ENCODE results near the gene IPO11. TPM values are rescaled to one million over a fixed set of nuclear protein-coding genes. Genes with fewer than 3 reads are reported as not detected.
"Not testable (repeated sequence)": the region's sequence is repeated elsewhere in the genome, so short reads cannot be mapped to it uniquely, and the experiment has no call there.

The IPO11 gene
- total RNA-seq, 1 experiment from 2014 or later: 23.4 TPM

DNA sequence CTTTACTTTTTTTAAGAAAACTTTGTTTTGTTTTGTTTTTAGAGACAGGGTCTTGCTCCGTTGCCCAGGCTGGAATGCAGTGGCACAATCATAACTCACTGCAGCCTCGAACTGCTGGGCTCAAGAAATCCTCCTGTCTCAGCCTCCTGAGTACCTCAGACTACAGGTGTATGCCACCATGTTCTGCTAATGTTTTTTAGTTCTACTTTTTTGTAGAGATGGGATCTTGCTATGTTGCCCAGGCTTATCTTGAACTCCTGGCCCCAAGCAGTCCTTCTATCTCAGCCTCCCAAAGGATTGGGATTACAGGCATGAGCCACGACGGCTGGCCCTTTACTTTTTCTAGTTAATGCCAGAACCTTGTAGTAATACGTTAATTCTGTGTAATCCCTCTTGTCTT lies 36.0 kb downstream of the IPO11 start:
- DNase-seq (ENCODE audit: low read depth): no peak

DNA sequence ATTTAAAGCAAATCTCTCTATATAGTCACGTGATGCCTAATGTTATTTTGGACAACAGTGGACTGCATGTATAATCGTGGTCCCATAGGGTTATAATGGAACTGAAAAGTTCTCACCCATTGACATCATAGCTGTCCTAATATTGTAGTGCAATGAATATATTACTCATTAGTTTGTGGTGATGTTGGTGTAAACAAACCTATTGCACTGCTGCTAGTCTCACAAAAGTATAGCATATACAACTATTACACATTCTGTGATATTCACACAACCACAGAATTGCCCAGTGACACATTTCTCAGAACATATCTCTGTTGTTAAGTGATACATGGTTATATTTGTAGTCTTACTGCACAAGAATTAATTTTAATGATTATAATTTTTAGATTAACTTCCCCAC lies 37.7 kb downstream of the IPO11 start:
- DNase-seq (ENCODE audit: low read depth): no peak

DNA sequence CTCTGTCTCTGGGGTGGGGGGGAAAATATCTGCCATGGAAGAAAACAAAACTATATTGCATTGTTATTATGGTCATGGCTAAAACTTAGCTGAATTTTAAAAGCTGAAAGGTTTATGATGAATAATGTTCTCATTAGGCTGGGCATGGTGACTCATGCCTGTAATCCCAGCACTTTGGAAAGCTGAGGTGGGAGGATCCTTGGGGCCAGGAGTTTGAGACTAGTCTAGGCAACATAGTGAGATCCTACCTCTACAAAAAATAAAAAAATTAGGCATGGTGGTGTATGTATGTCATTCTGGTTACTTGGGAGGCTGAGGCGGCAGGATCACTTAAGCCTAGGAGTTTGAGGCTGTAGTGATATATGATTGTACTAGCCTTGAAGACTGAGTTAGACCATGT lies 44.5 kb downstream of the IPO11 start:
- peak; percentile 55 for DNase-seq (ENCODE audit: low read depth)

DNA sequence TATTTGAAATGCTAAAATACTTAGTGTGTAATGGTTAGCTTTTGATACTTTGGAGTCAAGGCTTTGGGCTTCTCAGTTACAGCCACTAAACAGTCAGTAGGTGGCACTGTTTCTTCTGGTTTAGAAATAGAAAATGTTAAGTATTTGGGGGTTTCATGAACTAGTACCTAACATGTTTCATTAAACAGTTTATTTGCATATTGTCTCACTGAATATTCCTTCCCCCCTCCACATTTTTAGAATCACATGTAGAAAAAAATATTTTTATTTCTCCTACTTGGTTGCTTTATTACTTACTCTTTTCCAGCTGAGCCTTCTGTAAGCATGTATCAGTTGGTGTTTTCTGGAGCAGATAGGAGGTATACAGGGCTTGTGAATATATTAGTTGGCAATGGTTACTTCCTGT lies 48.0 kb downstream of the IPO11 start:
- peak; percentile 55 for DNase-seq (ENCODE audit: low read depth)

DNA sequence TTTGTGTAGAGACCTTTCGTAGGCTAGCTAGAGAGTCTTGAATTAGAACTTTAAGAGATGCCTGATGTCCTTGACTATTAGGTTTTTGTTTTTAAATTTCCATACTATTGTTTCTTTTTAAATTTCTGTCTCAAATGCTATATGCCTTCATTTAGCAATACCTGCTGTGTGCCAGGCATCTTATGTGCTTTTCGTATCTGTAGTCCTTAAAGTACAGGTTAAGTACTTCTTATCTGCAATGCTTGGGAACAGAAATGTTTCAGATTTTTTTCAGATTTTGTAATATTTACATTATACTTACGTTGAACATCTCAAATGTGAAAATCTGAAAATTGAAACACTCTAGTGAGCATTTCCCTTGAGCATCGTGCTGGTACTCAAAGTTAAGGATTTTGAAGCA lies 49.0 kb downstream of the IPO11 start:
- no peak for DNase-seq (ENCODE audit: low read depth)

DNA sequence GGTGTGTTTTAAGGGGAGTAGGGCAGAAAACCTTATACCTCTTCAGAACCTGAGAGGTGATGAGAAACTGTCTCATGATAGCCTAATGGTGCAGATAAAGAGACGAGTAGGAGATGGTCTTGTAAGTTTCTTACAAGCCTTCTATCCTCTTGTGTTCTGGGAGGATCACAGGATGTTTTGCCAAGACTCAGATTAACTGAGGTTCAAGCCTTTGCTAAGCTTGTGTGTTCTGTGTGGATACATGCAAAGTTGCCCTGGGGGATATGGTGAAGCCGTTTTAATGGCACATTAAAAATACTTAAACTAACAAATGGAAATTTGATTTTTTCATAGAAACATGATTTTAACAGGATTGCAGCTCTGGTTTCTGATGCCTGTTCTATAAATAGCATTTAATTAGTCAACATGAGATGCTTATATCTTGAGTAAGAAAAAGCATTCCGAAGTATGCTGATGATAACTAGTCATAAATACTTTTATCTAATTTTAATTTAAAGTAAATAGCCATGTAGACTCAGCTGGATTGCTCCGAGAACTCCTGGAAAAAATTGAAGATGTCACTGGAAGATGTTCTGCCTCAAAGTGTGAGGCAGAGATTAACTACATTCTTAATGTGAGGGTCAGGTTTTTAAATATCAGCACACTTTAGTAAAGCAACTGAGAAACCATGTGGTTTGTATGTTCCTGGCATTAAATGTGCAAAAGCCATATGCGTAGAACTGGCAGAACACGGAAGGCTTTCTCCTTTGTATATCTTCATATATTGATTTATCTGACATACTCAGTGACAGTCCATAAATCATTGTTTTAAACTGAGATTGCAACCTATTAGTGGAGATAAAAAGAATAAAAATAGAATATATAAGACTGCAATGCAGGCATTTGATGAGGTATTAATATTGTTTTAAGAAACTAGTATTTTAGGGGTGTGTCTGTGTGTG lies 53.7 kb downstream of the IPO11 start:
- no peak for DNase-seq (ENCODE audit: low read depth)

DNA sequence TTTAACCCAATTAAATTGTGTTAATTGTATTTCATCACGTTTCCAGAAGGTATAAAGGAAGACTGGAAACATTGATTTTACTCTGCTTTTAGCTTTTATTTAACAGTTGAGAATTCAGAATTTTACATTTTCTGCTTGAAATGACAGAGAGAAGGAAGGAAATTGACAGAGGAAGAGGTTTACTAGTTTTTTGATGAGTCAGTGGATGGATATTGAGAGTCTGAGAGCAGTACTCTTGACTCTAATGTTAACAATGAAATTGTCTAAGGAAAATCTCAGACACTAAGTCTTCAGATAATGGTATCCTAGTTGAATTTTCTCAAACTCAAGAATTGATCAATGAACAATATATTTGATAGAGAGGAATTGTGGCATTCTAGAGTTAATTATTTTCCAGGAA lies 60.6 kb downstream of the IPO11 start:
- peak; percentile 41 for DNase-seq (ENCODE audit: low read depth)

DNA sequence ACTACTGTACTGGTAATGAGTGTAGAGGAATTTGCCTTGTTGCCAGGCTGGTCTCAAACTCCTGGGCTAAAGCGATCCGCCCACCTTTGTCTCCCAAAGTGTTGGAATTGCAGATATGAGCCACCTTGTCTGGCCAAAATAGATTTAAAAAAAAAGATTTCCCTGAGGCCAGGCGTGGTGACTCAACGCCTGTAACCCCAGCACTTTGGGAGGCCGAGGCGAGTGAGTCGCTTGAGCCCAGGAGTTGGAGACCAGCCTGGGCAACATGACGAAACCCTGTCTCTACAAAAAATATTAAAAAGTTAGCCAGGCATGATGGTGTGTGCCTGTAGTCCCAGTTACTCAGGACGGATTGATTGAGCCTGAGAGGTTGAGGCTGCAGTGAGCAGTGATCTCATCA lies 62.5 kb downstream of the IPO11 start:
- DNase-seq (ENCODE audit: low read depth): peak; percentile 86

DNA sequence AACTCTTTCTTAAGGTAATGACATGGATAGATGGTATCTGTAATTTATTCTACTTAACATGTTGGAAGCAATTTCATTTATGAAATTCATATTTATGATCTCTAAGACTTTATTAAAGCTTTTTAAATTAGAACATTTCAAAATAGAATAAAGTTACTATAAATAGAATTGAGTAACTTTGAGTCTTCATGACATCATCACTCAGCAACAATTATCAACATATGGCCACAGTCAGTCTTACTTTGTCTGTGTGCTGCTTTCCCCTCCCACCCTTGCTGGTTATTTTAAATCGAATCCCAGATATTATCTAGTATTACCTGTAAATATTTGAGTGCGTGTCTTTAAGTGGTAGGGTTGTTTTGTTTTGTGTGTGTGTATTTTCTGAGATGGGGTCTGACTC lies 65.2 kb downstream of the IPO11 start:
- no peak for DNase-seq (ENCODE audit: low read depth)

DNA sequence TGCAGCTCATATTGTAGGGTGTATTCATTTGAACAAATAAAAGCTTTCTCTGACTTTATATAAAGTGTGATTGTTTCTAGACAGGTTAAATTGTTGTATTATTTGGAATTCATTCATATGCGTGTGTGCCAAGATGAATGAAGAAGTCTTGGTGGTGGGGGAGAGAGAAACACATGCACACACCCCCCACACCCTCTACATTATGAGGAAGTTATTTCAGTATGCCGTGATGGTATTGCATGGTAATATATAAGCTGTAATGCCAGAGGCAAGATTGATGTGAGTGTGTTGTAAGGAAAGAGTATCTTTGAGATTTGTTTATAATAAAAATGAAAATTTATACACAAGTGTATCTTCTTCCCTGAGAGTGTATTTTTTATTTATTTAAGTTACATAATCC lies 71.0 kb downstream of the IPO11 start:
- DNase-seq (ENCODE audit: low read depth): no peak

DNA sequence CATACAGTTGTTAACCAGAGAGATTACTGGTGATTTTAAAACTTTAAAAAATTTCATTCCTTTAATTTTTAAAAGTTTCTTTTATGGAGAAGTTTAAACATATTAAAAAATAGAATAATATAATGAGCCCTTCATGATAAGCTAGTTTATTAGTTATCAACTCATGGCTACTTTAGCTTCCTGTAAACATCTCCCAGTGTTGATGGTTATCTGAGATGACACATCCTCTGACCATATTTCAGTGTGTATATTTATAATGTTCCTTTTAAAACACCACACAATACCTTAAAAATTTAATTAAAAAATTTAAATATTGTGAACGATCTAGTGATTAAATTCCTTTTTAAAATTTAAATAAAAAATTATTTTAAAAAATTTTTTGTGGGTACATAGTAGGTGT lies 74.1 kb downstream of the IPO11 start:
- no peak for DNase-seq (ENCODE audit: low read depth)

DNA sequence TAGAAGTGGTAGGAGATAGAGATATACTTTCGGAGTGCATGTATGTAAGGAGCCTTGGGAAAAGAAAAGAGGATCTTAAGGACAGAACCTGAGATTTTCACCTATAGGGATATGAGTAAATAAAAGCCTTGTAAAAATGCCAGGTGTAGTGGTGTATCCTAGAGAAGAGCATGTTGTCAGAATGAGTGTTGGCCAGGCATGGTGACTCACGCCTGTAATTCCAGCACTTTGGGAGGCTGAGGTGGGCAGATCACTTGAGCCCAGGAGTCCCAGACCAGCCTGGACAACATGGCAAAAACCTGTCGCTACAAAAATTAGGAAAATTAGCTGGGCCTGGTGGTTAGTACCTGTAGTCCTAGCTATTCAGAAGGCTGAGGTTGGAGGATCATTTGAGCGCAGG lies 76.0 kb downstream of the IPO11 start:
- peak; percentile 31 for DNase-seq (ENCODE audit: low read depth)

DNA sequence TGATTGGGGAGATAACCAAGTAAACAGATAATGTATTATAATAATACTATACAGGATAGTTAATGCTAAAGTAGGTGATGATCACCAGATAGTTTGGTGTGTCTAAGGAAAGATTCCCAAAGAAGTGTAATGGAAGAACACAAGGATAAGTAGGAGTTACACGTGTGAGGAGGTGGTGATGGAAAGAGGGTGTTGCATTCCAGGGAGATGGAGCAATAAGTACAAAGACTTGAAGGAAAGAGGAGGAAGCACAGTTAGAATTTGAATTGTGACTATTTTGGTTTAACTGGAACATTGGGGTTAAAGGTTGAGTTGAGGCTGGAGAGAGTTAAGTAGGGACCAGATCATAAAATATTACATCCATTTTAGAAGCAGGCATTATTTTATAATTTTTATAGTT lies 76.9 kb downstream of the IPO11 start:
- no peak for DNase-seq (ENCODE audit: low read depth)

DNA sequence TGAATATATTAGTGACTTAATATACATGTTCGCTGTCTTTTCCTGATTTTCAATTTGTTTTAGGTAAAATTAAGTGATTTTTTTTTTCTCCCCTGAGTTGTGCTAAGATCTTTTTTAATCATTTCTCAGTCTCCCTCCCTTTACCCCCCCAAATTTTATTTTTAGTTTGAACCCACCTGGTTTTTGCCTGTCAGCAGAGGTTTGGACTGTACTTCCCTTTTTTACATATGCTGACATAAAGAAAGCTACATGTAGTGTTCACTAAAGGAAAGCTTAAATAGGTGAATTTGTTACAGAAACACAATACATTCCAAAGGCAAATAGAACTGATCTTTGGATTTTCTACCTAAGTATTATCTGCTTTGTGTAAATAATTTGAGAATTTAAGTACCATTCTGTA lies 82.2 kb downstream of the IPO11 start:
- no peak for DNase-seq (ENCODE audit: low read depth)

DNA sequence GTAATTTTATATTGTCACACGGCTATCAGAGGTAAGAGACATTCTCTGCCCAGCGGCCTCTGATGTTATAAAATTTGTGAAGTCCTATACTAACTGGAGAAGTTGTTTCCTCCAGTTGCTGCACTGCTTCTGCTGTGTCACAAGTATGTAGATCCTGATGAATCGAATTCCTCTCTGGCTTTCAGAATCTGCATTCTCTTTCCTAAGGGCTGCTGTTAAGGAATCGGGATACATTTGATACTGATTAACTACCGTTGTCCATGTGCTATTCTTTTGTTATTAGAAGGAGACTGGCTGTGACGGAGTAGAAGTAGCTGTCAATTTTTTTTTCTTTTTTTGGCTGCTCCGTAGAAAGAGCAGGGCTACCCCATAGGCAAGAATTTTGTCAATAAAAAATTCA lies 84.3 kb downstream of the IPO11 start:
- no peak for DNase-seq (ENCODE audit: low read depth)

DNA sequence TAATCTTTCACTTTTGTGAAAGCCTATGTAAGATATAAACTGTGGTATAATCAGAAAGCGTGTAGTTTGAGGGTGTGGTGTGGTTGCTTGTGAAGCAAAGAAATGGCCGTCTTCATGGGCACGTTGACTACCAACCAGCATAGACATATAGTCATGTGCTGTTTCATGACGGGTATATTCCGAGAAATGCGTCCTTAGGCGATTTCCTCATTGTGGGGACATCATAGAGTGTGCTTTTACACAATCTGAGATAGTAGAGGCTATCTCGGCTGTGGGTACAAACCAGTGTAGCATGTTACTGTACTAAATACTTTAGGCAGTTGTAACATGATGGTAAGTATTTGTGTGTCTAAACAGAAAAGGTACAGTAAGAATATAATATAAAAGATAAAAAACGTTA lies 86.4 kb downstream of the IPO11 start:
- no peak for DNase-seq (ENCODE audit: low read depth)

DNA sequence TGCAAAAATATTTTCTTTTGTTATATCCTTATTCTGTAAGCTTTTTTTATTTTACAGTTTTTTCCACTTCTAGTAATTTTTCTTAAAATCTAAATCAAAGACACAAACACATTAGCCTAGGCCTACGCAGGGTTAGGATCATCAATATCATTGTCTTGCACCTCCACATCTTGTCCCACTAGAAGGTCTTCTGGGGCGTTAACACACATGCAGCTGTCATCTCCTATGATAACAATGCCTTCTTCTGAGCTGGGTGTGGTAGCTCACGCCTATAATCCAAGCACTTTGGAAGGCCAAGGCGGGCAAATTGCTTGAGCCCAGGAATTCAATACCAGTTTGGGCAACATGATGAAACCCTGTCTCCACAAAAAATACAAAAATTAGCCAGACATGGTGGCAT lies 87.2 kb downstream of the IPO11 start:
- DNase-seq (ENCODE audit: low read depth): no peak

DNA sequence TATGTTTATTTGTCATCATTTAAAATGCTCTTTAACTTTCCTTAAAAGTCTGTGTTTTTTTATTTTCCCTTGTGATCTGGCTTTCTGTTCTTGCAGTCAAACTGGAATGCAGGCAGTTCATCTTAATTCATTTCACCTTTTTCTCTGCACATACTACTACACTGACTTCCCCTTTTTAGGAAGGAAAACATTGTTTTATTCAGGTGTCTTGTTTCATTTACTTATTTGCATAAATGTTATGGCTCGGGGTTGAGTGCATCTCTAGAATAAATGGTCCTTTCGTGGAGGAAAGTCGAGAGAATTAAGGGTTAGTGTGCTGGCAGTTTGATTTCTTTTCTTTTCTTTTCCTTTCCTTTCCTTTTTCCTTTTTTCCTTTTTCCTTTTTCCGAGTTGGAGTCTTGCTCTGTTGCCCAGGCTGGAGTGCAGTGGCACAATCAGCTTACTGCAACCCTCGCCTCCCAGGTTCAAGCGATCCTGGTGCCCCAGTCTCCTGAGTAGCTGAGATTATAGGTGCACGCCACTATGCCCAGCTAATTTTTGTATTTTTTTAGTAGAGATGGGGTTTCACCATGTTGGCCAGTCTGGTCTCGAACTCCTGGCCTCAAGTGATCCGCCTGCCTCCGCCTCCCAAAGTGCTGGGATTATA lies 90.0 kb downstream of the IPO11 start:
- DNase-seq (ENCODE audit: low read depth): no peak

DNA sequence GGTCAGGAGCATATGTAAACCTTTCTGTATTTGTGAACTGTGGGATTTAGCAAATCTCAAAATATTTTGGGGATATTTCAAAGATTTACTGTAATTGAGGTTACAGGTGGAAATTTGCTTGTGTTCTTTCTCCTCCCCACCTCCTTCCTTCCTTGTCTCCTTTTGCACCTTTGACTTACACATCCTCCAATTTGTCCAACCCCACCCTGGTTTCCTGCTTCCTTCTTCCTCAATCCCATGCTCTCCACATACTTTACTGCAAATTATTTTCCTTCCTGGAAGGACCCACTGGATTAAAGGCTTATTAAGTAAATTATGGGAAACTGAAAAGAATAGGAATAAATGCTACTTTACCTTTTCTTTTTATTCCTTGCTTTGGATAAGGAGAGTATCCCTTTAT lies 91.6 kb downstream of the IPO11 start:
- no peak for DNase-seq (ENCODE audit: low read depth)

DNA sequence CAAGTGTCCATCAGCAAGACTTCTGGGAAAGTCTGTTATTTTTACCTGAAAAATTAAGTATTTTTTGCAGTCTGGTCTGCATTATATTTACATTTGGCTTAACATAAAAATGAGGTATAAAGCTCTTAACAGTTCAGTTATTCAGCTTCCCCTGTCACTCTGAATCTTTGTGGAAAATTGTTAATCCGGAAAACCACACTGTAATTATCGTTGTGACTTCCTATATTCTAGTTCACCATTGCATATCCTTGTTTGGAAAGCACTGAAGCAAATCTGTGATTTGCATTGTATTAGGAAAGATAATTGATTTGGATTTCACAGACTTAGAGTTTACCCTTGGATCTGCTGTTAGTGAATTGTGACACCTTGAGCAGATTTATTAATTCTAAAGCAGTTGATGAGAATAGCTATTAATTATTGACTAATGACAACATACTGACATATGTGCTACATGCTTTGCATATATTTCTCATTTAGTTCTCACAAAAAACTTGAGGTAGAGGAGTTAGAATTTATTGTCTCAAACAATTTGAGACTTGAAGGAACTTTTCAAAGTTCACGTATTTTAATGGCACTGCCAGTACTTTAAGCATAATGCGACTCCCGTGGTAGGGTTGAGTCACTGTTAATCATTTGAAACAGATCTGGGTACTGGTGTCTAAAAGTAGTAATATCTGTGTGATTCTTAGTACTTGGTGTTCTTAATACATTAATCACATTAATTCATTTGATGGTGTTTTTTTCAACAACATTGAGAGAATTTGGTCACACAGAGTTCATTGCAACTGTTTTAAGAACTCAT lies 94.3 kb downstream of the IPO11 start:
- no peak for DNase-seq (ENCODE audit: low read depth)

DNA sequence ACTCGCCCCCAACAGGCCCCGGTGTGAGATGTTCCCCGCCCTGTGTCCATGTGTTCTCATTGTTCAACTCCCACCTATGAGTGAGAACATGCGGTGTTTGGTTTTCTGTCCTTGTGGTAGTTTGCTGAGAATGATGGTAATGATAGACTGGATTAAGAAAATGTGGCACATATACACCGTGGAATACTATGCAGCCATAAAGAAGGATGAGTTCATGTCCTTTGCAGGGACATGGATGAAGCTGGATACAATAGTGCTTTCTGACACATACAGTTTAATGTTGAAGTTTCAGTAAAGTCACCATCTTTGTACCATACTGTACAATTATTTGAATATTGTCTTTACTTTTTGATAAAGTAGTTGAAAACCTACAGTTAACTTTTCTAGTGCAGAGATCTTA lies 96.2 kb downstream of the IPO11 start:
- DNase-seq (ENCODE audit: low read depth): not testable (repeated sequence)

DNA sequence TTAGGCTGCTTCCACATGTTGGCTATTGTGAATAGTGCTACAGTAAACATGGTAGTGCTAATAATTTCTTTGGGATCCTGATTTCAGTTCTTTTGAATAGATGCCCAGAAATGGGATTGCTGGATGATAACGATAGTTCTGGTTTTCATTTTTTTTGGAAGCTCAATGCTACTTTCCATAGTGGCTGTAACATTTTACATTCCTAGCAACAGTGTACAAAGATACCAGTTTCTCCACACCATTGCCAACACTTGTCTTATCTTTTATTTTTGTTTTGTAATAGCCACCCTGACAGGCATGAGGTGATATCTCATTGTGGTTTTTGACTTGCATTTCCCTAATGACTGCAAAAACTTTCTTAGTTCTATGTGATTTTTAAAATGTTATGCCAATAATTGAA lies 97.2 kb downstream of the IPO11 start:
- DNase-seq (ENCODE audit: low read depth): no peak

Measured in HT1080 (cell line).